Fibroblast of mammary gland (primary cell): Measurements from ENCODE around the gene FYN.

ENCODE experiments used
- DNase-seq: peaks from one replicate; pipeline ENCODE4 v3.0.0-alpha.2; 2010; ENCODE audit warnings: low read depth
- H3K4me3 ChIP-seq: 2 replicates; pipeline ENCODE4 v1.5.1; 2011; ENCODE audit warnings: low read depth, mild to moderate bottlenecking, low read length, moderate library complexity; ENCODE audit not compliant: control insufficient read depth
- TF ChIP-seq, protein P1 (sequence below): conservative IDR thresholded peaks from 2 replicates; pipeline ENCODE4 v1.5.1; 2011; ENCODE audit warnings: low read depth, low read length, inconsistent platforms; ENCODE audit not compliant: control insufficient read depth, insufficient read depth

Gene FYN

DNA sequence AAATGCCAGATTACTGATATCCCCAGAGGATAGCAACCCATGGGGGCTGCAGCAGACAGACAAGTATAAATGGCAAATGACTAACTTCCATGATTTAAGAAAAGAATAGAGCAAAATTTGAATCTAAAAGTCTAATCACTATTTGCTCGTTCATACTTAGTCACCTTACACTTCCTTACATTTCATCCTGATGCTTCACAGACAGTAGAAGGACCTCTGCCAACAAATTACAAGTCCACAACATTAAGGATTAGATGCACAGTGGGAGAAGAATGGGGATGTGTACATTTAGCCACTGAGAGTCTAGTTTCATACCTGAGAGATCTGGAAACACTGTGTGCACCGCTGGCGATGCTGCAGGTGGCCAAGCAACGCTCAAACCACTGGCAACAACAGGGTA, 72.4 kb downstream of the FYN start:
- peak; percentile 32 for DNase-seq
- no peak overlapping the region for H3K4me3 ChIP-seq
- TF ChIP-seq, protein P1, sequence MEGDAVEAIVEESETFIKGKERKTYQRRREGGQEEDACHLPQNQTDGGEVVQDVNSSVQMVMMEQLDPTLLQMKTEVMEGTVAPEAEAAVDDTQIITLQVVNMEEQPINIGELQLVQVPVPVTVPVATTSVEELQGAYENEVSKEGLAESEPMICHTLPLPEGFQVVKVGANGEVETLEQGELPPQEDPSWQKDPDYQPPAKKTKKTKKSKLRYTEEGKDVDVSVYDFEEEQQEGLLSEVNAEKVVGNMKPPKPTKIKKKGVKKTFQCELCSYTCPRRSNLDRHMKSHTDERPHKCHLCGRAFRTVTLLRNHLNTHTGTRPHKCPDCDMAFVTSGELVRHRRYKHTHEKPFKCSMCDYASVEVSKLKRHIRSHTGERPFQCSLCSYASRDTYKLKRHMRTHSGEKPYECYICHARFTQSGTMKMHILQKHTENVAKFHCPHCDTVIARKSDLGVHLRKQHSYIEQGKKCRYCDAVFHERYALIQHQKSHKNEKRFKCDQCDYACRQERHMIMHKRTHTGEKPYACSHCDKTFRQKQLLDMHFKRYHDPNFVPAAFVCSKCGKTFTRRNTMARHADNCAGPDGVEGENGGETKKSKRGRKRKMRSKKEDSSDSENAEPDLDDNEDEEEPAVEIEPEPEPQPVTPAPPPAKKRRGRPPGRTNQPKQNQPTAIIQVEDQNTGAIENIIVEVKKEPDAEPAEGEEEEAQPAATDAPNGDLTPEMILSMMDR = no peak

DNA sequence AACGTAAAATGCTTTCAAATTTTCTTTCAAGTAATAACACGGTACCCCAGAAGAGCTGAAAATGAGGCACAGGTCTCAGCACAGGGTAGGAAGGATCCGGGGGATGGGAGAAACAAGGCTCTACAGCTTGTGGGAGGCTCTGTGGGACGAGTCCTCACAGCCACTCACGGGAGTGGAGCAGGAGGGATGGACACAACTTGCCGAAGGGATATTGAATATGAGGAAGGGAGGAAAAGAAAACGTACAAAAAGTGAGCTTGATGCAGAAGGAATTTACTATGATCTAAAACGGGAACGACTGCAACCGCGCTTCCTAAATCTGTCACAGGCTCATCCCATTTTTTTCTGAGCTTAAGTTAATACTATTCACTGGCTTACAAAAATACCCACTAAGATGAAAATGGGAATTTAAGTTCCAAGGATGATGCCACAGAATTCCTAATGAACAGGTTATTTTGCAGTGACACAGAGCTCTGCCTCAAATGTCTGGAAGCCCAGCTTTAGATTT, 72.9 kb downstream of the FYN start:
- H3K4me3 ChIP-seq = no peak overlapping the region
- TF ChIP-seq, protein P1 = no peak
- DNase-seq = no peak

DNA sequence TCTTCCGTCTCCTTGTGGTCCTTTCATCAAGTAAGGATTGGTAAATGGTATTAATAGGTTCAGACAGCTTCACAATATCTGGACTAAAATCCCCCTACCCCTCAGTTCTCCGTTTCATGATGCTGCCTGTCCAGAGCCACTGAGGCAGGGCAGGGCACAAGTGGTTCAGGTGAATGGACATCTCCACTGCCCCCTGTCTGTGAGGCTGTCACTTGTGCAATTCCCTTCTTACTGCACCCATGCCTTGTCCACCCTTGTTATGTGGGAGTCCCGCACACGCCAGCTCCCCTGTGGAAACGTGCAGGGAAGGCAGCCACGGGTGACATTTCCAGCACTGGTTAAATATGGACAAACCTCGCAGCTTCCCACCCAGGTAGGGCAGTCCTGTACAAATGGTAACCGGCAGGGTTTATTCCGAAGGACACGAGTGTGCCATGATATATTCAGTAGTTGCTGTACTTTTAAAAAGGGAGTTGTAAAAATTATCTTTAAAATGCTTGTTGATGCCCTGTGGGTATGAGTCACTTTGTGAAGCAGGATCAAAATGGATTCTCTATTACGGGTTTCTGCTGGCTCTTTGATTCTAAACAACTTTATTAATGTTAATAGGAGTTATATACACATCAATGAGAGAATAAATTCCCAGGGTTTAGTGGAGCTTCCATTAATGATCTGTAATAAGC, 73.5 kb downstream of the FYN start:
- TF ChIP-seq, protein P1 = peak; percentile 6
- DNase-seq = no peak
- H3K4me3 ChIP-seq = no peak overlapping the region

DNA sequence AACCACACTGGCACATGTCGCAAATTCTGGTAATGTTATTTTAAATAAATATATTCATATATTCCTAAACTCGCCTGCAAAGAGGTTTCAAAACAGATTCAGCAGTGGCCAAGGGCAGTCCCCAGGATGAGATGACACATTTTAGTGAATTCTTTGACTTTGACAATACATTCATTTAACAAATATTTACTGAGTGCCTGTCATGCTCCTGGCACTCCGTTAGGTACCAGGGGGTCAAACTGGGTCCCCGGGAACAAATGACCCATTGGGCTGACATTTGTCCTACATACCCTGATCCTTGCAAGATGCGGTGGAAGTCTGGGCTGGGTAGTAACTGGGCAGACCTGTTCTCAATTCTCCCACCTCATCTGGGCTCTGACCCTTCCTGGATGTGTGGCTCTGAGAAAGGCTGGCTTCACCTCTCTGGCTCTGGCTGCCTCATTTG, 74.9 kb downstream of the FYN start:
- DNase-seq = no peak
- TF ChIP-seq, protein P1 = no peak
- no peak overlapping the region for H3K4me3 ChIP-seq

DNA sequence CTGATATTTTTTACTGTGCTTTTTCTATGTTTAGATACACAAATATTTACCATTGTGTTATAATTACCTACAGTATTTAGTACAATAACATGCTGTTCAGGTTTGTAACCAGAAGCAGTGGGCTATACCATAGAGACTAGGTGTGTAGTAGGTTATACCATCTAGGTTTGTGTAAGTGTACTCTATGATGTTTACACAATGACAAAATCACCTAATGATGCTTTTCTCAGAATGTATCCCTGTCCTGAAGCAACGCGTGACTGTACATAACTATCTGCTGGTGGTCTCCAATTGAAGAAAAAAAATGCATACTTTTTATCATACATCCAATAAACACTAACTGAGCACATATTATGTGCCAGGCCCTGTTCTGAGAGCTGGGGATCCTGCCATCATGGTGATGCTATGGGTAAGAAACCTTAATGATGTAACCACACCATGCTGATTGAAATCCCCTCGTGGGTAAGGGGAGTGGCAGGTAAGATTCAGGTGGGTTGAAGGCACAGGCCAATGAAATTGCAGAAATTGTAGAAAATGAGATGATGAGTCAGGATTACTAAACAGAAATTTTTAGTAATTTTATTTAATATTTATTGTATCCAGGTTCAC, 76.8 kb downstream of the FYN start:
- DNase-seq = no peak
- TF ChIP-seq, protein P1 = no peak
- H3K4me3 ChIP-seq = no peak overlapping the region

GRCh38 chr6:111795558-111795957, 77.7 kb downstream of the FYN start:
- TF ChIP-seq, protein P1 = no peak
- DNase-seq = no peak
- H3K4me3 ChIP-seq = no peak overlapping the region
